A549 (cell line): ENCODE measurements around the gene KRTAP9-3.

Experiments
- CBX2 ChIP-seq: fragments of 200-600 bp; sonication (generic); IDR thresholded peaks from 2 replicates; pipeline ENCODE4 v1.6.1; 2016; ENCODE audit warnings: low read depth, mild to moderate bottlenecking, borderline replicate concordance
- CEBPB ChIP-seq, 2 experiments: fragments of >200 bp in 1 of 2; sonication (Bioruptor Twin) in 1 of 2; formaldehyde crosslinking in 1 of 2; IDR thresholded peaks; 2 replicates each; pipeline ENCODE4 v1.6.1; 2012 to 2016
- CTCF ChIP-seq: fragments of >200 bp; sonication (Bioruptor Twin); formaldehyde crosslinking; IDR thresholded peaks from 3 replicates; pipeline ENCODE4 v1.5.1; 2016
- FOSL2 ChIP-seq, 2 experiments: fragments of 450-650 bp in 1 of 2; fragments of >200 bp in 1 of 2; sonication (Bioruptor Twin) in 1 of 2; formaldehyde crosslinking; IDR thresholded peaks; 2 replicates each; pipeline versions ENCODE4 v1.5.0 to v1.6.1; 2016 to 2020; ENCODE audit warnings: mild to moderate bottlenecking in 1 of 2, moderate library complexity in 1 of 2
- HES2 ChIP-seq: fragments of >200 bp; sonication (Bioruptor Twin); formaldehyde crosslinking; IDR thresholded peaks from 2 replicates; pipeline ENCODE4 v1.6.1; 2016
- JUN ChIP-seq, 2 experiments: fragments of >200 bp; sonication (Bioruptor Twin); formaldehyde crosslinking; IDR thresholded peaks; 2 replicates in 1 of 2; 3 replicates in 1 of 2; pipeline ENCODE4 v1.6.1; 2016 to 2017
- JUNB ChIP-seq: fragments of >200 bp; sonication (Bioruptor Twin); formaldehyde crosslinking; IDR thresholded peaks from 2 replicates; pipeline ENCODE4 v1.6.1; 2016
- POLR2AphosphoS2 ChIP-seq: conservative IDR thresholded peaks from 2 replicates; pipeline ENCODE4 v1.6.1; 2012; ENCODE audit warnings: low read length, improper control_type of control experiment, inconsistent platforms
- REST ChIP-seq: fragments of 200-600 bp; sonication (generic); IDR thresholded peaks from 2 replicates; pipeline ENCODE4 v1.6.1; 2016; ENCODE audit warnings: antibody characterized with exemption, mild to moderate bottlenecking, moderate library complexity
- RFX5 ChIP-seq: fragments of 450-650 bp; IDR thresholded peaks from 2 replicates; pipeline ENCODE4 v1.7.1; 2014; ENCODE audit warnings: antibody characterized with exemption, mild to moderate bottlenecking, moderate library complexity
- TP53 ChIP-seq: fragments of 250-450 bp; sonication (Bioruptor Pico); IDR thresholded peaks from 2 replicates; pipeline ENCODE4 v1.5.0; 2021; ENCODE audit warnings: mild to moderate bottlenecking, moderate library complexity

DNA sequence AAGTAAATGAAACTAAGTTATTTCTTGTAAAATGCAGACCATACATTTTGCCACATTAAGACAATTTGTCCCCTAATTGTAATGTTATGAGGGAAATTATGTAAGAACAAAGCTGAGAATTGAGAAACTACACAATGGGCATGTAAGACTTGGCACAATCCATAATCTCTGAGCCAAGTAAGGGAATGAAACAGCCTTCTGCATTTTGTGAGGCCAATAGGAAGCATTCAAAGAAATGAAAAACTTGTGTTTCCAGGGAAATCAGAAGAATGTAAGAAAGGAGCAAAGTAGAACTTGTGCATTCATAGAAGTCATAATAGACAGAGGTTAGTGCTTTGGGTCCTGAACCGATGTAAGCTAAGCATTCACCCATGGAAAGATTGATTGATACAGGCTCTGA lies 19.0 kb downstream of the KRTAP9-3 start:
- TF ChIP-seq RFX5 (no peak), CTCF (no peak), TP53 (CRISPR knock-in tag) (no peak), POLR2AphosphoS2 (no peak), HES2 (no peak), CEBPB (IDR thresholded peaks at IDR 0.05) (no peak), JUNB (no peak), REST (no peak), FOSL2 (IDR thresholded peaks at IDR 0.05) (no peak), FOSL2 (CRISPR knock-in tag; IDR thresholded peaks at IDR 0.05) (no peak), CBX2 (no peak), JUN (IDR thresholded peaks at IDR 0.05) (no peak)
